SK-N-SH treated with all-trans-retinoic acid at 6 μM for 48 hours (cell line): ENCODE measurements around the gene PABPN1L.

Experiments used
- ARNTL ChIP-seq: fragments of 450-650 bp; formaldehyde crosslinking; IDR thresholded peaks from 2 replicates; pipeline ENCODE4 v1.5.0; 2020; ENCODE audit warnings: low read depth, mild to moderate bottlenecking, moderate library complexity, borderline replicate concordance
- BACH2 ChIP-seq: fragments of 250-450 bp; sonication (Bioruptor Pico); IDR thresholded peaks from 2 replicates; pipeline ENCODE4 v1.9.0; 2021; ENCODE audit warnings: mild to moderate bottlenecking, borderline replicate concordance
- GLIS3 ChIP-seq: fragments of 250-450 bp; sonication (Bioruptor Pico); IDR thresholded peaks from 2 replicates; pipeline ENCODE4 v1.5.0; 2020; ENCODE audit warnings: mild to moderate bottlenecking, moderate library complexity
- TCF4 ChIP-seq: fragments of 250-450 bp; sonication (Bioruptor Pico); IDR thresholded peaks from 2 replicates; pipeline ENCODE4 v1.8.0; 2021; ENCODE audit warnings: mild to moderate bottlenecking, moderate library complexity, borderline replicate concordance
- TOX ChIP-seq: fragments of 250-450 bp; sonication (Bioruptor Pico); IDR thresholded peaks from 2 replicates; pipeline ENCODE4 v1.8.0; 2021; ENCODE audit warnings: mild to moderate bottlenecking, moderate library complexity, borderline replicate concordance
- ZFP3 ChIP-seq: fragments of 250-450 bp; sonication (Bioruptor Pico); IDR thresholded peaks from 2 replicates; pipeline ENCODE4 v1.5.0; 2020; ENCODE audit warnings: mild to moderate bottlenecking, moderate library complexity
- ZFP30 ChIP-seq: fragments of 450-650 bp; formaldehyde crosslinking; IDR thresholded peaks from 2 replicates; pipeline ENCODE4 v1.5.0; 2022; ENCODE audit warnings: mild to moderate bottlenecking, moderate library complexity
- ZNF565 ChIP-seq: fragments of 450-650 bp; formaldehyde crosslinking; conservative IDR thresholded peaks from 2 replicates; pipeline ENCODE4 v1.5.0; 2020; ENCODE audit warnings: low read depth, mild to moderate bottlenecking, moderate library complexity
- ZNF70 ChIP-seq: fragments of 450-650 bp; formaldehyde crosslinking; IDR thresholded peaks from 2 replicates; pipeline ENCODE4 v1.5.0; 2020; ENCODE audit warnings: mild to moderate bottlenecking, moderate library complexity
- ZNF8 ChIP-seq: fragments of 450-650 bp; formaldehyde crosslinking; IDR thresholded peaks from 2 replicates; pipeline ENCODE4 v1.5.0; 2020; ENCODE audit warnings: mild to moderate bottlenecking, moderate library complexity
- TF ChIP-seq, protein P1 (sequence below): fragments of 250-450 bp; sonication (Bioruptor Pico); IDR thresholded peaks from 2 replicates; pipeline ENCODE4 v1.8.0; 2020; ENCODE audit warnings: mild to moderate bottlenecking, moderate library complexity, borderline replicate concordance
- TF ChIP-seq, protein P2 (sequence below): fragments of 250-450 bp; sonication (Bioruptor Pico); IDR thresholded peaks from 2 replicates; pipeline ENCODE4 v1.5.1; 2020; ENCODE audit warnings: low read depth, mild to moderate bottlenecking, moderate library complexity

DNA sequence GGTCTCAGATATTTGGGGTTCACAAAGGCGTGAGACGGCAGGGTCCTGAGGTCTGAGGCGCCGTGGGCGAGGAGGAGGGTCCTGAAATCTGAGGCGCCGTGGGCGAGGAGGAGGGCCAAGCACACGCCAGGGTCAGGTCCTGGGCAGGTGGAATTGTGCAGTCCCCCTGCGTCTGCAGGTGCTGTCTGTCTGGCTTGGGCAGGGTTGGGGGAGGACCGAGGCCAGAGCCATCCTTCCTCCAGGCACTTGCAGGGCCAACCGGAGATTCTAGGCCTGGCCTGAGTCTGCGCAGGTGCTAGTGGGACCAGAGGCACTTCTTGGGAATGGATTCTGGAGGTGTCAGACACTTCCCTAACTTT lies 52.3 kb downstream of the PABPN1L start:
- TF ChIP-seq, protein P1, sequence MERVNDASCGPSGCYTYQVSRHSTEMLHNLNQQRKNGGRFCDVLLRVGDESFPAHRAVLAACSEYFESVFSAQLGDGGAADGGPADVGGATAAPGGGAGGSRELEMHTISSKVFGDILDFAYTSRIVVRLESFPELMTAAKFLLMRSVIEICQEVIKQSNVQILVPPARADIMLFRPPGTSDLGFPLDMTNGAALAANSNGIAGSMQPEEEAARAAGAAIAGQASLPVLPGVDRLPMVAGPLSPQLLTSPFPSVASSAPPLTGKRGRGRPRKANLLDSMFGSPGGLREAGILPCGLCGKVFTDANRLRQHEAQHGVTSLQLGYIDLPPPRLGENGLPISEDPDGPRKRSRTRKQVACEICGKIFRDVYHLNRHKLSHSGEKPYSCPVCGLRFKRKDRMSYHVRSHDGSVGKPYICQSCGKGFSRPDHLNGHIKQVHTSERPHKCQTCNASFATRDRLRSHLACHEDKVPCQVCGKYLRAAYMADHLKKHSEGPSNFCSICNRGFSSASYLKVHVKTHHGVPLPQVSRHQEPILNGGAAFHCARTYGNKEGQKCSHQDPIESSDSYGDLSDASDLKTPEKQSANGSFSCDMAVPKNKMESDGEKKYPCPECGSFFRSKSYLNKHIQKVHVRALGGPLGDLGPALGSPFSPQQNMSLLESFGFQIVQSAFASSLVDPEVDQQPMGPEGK, result no peak
- TF ChIP-seq TOX (CRISPR knock-in tag) (no peak), ZFP30 (CRISPR knock-in tag) (no peak), BACH2 (CRISPR knock-in tag) (no peak), GLIS3 (CRISPR knock-in tag) (no peak), ARNTL (CRISPR knock-in tag) (no peak), ZNF565 (CRISPR knock-in tag) (no peak), ZFP3 (CRISPR knock-in tag) (no peak), TCF4 (CRISPR knock-in tag) (no peak), ZNF70 (CRISPR knock-in tag) (no peak), ZNF8 (CRISPR knock-in tag) (no peak)
- TF ChIP-seq, protein P2, sequence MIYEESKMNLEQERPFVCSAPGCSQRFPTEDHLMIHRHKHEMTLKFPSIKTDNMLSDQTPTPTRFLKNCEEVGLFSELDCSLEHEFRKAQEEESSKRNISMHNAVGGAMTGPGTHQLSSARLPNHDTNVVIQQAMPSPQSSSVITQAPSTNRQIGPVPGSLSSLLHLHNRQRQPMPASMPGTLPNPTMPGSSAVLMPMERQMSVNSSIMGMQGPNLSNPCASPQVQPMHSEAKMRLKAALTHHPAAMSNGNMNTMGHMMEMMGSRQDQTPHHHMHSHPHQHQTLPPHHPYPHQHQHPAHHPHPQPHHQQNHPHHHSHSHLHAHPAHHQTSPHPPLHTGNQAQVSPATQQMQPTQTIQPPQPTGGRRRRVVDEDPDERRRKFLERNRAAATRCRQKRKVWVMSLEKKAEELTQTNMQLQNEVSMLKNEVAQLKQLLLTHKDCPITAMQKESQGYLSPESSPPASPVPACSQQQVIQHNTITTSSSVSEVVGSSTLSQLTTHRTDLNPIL (CRISPR knock-in tag), result no peak
